ENCODE results near the gene SPANXC.
A peak's percentile ranks its signal among the peaks of the same experiment; 100 is the strongest.
"Not testable (repeated sequence)": the region's sequence is repeated elsewhere in the genome, so short reads cannot be mapped to it uniquely, and the experiment has no call there.

Gene SPANXC, protein sequence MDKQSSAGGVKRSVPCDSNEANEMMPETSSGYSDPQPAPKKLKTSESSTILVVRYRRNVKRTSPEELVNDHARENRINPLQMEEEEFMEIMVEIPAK

DNA sequence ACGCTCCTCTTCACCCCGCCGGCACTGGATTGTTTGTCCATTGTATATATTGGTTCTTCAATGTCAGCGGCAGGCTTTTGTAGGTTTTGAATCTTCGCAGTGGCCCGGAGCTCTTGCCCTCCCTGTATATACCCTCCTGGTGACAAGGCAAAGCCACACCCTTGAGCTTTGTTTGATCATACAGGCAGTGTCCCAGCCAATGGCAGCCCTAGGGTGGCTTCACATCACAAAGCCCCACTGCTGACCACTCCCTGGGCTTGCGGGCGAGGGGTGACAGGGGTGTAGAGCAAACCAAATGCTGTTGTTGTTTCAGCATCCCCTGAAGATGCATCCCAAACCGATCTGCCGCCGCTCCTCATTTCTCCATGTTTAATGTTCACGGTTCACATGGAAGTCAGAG lies at the start of gene SPANXC:
Gene SPANXC, minus strand, starts transcription at position 101 of the 400 bp plus-strand sequence. Its CDS starts 60 bp downstream, at position 41.
- DNase-seq (ENCODE audit: low read depth); H3K4me3 ChIP-seq (ENCODE audit: low read depth, low read length): not testable (repeated sequence)

DNA sequence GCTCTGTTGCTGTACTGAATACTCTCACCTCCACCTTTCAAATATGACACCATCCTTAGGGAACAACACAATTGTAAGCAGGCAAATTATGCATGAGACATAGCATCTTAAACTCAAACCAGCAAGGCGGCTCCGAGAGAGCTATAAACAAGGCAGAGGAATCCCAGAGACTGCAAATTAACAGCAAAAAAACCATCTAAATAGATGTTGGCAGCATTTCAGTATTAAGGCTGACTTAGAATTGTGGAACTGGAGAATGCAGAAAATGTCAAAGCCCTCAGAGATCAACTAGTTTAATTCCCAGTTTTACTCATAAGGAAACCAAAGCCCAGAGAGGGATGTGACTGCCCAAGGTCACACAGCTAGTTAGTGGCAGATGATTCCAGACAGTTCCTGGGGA lies 37.2 kb upstream of the SPANXC start:
- TF ChIP-seq, protein P1, sequence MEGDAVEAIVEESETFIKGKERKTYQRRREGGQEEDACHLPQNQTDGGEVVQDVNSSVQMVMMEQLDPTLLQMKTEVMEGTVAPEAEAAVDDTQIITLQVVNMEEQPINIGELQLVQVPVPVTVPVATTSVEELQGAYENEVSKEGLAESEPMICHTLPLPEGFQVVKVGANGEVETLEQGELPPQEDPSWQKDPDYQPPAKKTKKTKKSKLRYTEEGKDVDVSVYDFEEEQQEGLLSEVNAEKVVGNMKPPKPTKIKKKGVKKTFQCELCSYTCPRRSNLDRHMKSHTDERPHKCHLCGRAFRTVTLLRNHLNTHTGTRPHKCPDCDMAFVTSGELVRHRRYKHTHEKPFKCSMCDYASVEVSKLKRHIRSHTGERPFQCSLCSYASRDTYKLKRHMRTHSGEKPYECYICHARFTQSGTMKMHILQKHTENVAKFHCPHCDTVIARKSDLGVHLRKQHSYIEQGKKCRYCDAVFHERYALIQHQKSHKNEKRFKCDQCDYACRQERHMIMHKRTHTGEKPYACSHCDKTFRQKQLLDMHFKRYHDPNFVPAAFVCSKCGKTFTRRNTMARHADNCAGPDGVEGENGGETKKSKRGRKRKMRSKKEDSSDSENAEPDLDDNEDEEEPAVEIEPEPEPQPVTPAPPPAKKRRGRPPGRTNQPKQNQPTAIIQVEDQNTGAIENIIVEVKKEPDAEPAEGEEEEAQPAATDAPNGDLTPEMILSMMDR (IDR thresholded peaks at IDR 0.05; ENCODE audit: insufficient read depth, low read depth, low read length, missing control alignments): no peak
- DNase-seq (ENCODE audit: low read depth): no peak
- no peak overlapping the region for H3K4me3 ChIP-seq (ENCODE audit: low read depth, low read length)

DNA sequence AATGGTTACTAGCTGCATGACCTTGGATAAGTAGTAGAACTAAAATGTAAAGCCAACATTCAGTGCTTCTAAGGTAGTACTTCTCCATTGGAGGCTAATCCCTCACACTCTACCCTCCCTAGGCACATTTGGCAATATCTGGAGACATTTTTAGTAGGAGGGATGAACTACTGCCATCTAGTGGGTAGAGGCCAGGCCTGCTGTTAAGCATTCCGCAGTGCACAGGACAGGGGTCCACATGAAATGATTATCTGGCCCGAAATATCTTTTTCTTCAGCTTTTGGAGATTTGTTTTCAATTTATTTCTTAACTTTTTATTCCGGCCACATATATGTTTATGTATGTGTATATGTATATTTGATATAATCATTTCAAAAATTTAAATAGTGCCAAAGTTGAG lies 36.0 kb upstream of the SPANXC start:
- H3K4me3 ChIP-seq (ENCODE audit: low read depth, low read length): no peak overlapping the region
- TF ChIP-seq, protein P1 (IDR thresholded peaks at IDR 0.05; ENCODE audit: insufficient read depth, low read depth, low read length, missing control alignments): peak; percentile 31
- peak; percentile 1 for DNase-seq (ENCODE audit: low read depth)

DNA sequence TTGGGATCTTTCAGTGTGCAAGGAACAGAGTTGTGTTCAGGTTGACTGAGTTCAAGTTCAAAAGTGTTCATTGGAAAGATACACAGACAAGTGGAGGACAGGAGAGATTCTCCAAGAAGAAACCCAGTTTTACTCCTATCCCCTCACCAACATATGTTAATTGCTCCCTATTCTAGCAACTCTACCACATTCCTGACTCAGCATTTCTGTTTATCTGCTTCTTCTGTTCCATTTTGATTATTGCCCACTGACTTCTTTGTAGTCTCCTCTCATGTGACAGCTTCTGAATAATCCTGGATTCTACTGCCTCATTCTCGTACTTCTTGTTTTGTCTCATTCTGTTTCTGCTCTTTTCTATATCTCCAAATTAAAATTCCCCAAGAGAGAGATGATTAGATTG lies 15.8 kb upstream of the SPANXC start:
- H3K4me3 ChIP-seq (ENCODE audit: low read depth, low read length): no peak overlapping the region
- DNase-seq (ENCODE audit: low read depth): no peak
- TF ChIP-seq, protein P1 (IDR thresholded peaks at IDR 0.05; ENCODE audit: insufficient read depth, low read depth, low read length, missing control alignments): no peak

DNA sequence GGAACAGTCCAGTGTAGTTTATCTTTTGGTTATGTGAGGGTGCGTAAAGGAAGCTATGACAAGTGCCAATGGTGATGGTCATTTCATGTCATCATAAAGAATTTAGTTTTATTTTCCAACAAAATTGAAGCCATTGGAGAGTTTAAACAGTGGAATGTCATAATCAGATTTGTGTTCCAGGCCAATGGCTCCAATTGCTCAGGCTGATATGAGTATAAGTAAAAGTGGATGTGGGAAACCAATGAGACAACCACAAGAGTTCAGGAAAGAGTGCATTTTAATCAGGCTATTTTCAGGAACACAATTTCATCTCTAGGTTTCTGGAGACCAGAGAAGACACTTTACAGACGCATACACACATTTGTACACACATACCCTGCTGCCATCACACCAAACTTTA lies 20.7 kb downstream of the SPANXC start:
- no peak overlapping the region for H3K4me3 ChIP-seq (ENCODE audit: low read depth, low read length)
- TF ChIP-seq, protein P1 (IDR thresholded peaks at IDR 0.05; ENCODE audit: insufficient read depth, low read depth, low read length, missing control alignments): no peak
- DNase-seq (ENCODE audit: low read depth): no peak

DNA sequence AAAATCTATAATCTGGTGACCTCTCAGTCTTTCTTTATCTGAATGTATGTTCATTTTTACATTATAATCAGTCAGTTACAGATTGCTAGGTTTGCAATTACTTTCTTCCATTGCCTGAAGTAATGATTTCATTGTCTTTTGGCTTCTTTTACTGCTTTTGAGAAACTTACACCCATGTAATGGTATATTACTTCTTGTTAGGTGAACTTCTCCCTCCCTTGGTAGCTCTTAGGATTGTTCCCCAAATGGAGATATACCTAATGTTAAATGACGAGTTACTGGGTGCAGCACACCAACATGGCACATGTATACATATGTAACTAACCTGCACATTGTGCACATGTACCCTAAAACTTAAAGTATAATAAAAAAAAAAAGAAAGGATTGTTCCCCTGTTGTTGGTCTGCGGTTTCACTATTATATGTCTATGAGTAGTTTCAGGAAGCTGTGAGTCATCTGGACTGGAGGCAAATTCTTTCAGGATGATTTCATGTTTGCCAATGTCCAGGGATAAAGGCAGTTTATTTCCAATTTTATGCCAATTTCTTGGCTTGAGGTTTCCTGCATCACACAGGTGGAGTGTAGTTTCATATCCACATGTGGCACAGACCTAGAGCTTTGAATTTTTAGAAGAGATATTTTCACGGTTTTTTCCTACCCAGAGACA lies 21.8 kb downstream of the SPANXC start:
- no peak overlapping the region for H3K4me3 ChIP-seq (ENCODE audit: low read depth, low read length)
- TF ChIP-seq, protein P1 (IDR thresholded peaks at IDR 0.05; ENCODE audit: insufficient read depth, low read depth, low read length, missing control alignments): no peak
- no peak for DNase-seq (ENCODE audit: low read depth)

DNA sequence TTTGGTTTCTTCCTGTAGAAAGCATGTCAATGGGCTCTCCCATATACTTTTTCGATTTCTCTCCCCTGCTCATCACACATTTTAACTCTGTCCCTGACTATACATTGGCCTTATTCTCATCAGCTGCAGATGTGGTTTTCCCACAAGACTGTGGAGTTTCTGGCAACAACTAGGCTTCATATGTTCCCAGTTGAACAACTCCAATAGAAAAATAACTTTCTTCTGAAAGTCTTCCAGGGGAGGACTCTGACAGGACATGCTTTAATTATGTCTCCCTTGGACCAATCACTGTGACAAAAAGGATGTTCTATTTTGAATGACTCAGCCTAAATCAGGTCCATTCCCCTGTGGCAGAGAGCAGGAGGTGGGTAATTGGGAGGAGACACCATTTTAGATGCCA lies 28.1 kb downstream of the SPANXC start:
- no peak for DNase-seq (ENCODE audit: low read depth)
- TF ChIP-seq, protein P1 (IDR thresholded peaks at IDR 0.05; ENCODE audit: insufficient read depth, low read depth, low read length, missing control alignments): no peak

More for the DNA sequence above, 28.1 kb downstream of the SPANXC start:
- H3K4me3 ChIP-seq (ENCODE audit: low read depth, low read length): no peak overlapping the region

Data from GM12865 (cell line).